HepG2 (cell line): ENCODE measurements around the gene KRTAP10-4. TPM values are rescaled to one million over a fixed set of nuclear protein-coding genes. Genes with fewer than 3 reads are reported as not detected.

Experiments
- BRF2 ChIP-seq: sonication (generic); formaldehyde crosslinking; IDR thresholded peaks from 2 replicates; pipeline ENCODE4 v1.8.1; 2022; ENCODE audit warnings: mild to moderate bottlenecking, missing genetic modification reagents
- FOXK1 ChIP-seq: sonication (generic); formaldehyde crosslinking; IDR thresholded peaks from 2 replicates; pipeline ENCODE4 v1.4.0; 2020; ENCODE audit warnings: low read depth, missing genetic modification reagents, borderline replicate concordance
- FOXM1 ChIP-seq: sonication (generic); formaldehyde crosslinking; IDR thresholded peaks from 2 replicates; pipeline ENCODE4 v1.5.0; 2020; ENCODE audit warnings: missing genetic modification reagents
- GATA4 ChIP-seq: sonication (generic); IDR thresholded peaks from 2 replicates; pipeline ENCODE4 v1.6.1; 2016; ENCODE audit warnings: antibody characterized with exemption, low read depth, borderline replicate concordance
- HMGXB4 ChIP-seq, 2 experiments: sonication (generic) in 1 of 2; formaldehyde crosslinking in 1 of 2; IDR thresholded peaks; 2 replicates each; pipeline versions ENCODE4 v1.4.0 to v1.6.1; 2018 to 2020; ENCODE audit warnings: missing genetic modification reagents in 2 of 2, borderline replicate concordance in 1 of 2, low read depth in 1 of 2, mild to moderate bottlenecking in 1 of 2, missing biosample characterization in 1 of 2
- KLF11 ChIP-seq: IDR thresholded peaks from 2 replicates; pipeline ENCODE4 v1.6.1; 2016; ENCODE audit warnings: missing compliant biosample characterization
- MAFF ChIP-seq: IDR thresholded peaks from 2 replicates; pipeline ENCODE4 v1.6.1; 2011; ENCODE audit warnings: low read depth, low read length, improper control_type of control experiment
- MAX ChIP-seq: IDR thresholded peaks from 2 replicates; pipeline ENCODE4 v1.6.1; 2012; ENCODE audit warnings: inconsistent platforms
- MED1 ChIP-seq: sonication (generic); formaldehyde crosslinking; IDR thresholded peaks from 2 replicates; pipeline ENCODE4 v1.4.0; 2020; ENCODE audit warnings: missing genetic modification reagents
- RBFOX2 ChIP-seq: fragments of 200-400 bp; formaldehyde crosslinking; IDR thresholded peaks from 2 replicates; pipeline ENCODE4 v1.6.1; 2017; ENCODE audit warnings: low read depth, mild to moderate bottlenecking, low read length
- SMAD1 ChIP-seq: sonication (generic); formaldehyde crosslinking; IDR thresholded peaks from 2 replicates; pipeline ENCODE4 v1.4.0; 2020; ENCODE audit warnings: missing genetic modification reagents, low read depth, mild to moderate bottlenecking, borderline replicate concordance
- TBX3 ChIP-seq: fragments of 450-650 bp; IDR thresholded peaks from 2 replicates; pipeline ENCODE4 v1.6.1; 2017; ENCODE audit warnings: antibody characterized with exemption, mild to moderate bottlenecking, inconsistent platforms, borderline replicate concordance
- XBP1 ChIP-seq: sonication (generic); formaldehyde crosslinking; IDR thresholded peaks from 2 replicates; pipeline ENCODE4 v1.5.0; 2020; ENCODE audit warnings: missing genetic modification reagents
- ZFP82 ChIP-seq: sonication (generic); formaldehyde crosslinking; IDR thresholded peaks from 2 replicates; pipeline ENCODE4 v1.5.1; 2020; ENCODE audit warnings: mild to moderate bottlenecking, missing genetic modification reagents, borderline replicate concordance
- ZKSCAN5 ChIP-seq: sonication (generic); formaldehyde crosslinking; IDR thresholded peaks from 2 replicates; pipeline ENCODE4 v1.5.1; 2020; ENCODE audit warnings: mild to moderate bottlenecking, missing genetic modification reagents
- ZMAT3 ChIP-seq: sonication (generic); formaldehyde crosslinking; conservative IDR thresholded peaks from 2 replicates; pipeline ENCODE4 v1.7.0; 2021; ENCODE audit warnings: missing genetic modification reagents
- ZMAT5 ChIP-seq: sonication (generic); formaldehyde crosslinking; IDR thresholded peaks from 2 replicates; pipeline ENCODE4 v1.5.0; 2020; ENCODE audit warnings: mild to moderate bottlenecking, low read depth, missing genetic modification reagents, borderline replicate concordance
- ZNF326 ChIP-seq: sonication (generic); formaldehyde crosslinking; IDR thresholded peaks from 2 replicates; pipeline ENCODE4 v1.4.0; 2020; ENCODE audit warnings: missing genetic modification reagents, borderline replicate concordance
- ZNF430 ChIP-seq: sonication (generic); formaldehyde crosslinking; IDR thresholded peaks from 2 replicates; pipeline ENCODE4 v1.9.0; 2021; ENCODE audit warnings: mild to moderate bottlenecking, missing genetic modification reagents
- ZNF577 ChIP-seq: sonication (generic); formaldehyde crosslinking; IDR thresholded peaks from 2 replicates; pipeline ENCODE4 v1.4.0; 2020; ENCODE audit warnings: mild to moderate bottlenecking, low read depth, missing genetic modification reagents, borderline replicate concordance
- ZNF784 ChIP-seq: sonication (generic); formaldehyde crosslinking; IDR thresholded peaks from 2 replicates; pipeline ENCODE4 v1.5.1; 2020; ENCODE audit warnings: missing genetic modification reagents, mild to moderate bottlenecking, borderline replicate concordance
- ZNF800 ChIP-seq: sonication (generic); formaldehyde crosslinking; IDR thresholded peaks from 2 replicates; pipeline ENCODE4 v1.4.0; 2020; ENCODE audit warnings: missing genetic modification reagents
- ZNF883 ChIP-seq: sonication (generic); formaldehyde crosslinking; IDR thresholded peaks from 2 replicates; pipeline ENCODE4 v1.5.1; 2020; ENCODE audit warnings: mild to moderate bottlenecking, missing genetic modification reagents; ENCODE audit errors: not compliant biosample characterization
- polyA plus RNA-seq, 8 experiments: library from polyadenylated mRNA; depleted of rRNA in 3 of 8; stranded (reverse) in 7 of 8; unstranded in 1 of 8; fragments of >200 nt; fragmentation: Illumina TruSeq in 4 of 8; extraction: Trizol in 4 of 8; gene quantifications; 2 replicates each; pipeline versions ENCODE4 v1.2.1 to v1.2.3, GENCODE V29; 2011 to 2016; ENCODE audit warnings: low read depth in 4 of 8, missing spikeins in 1 of 8, mixed read lengths in 1 of 8; ENCODE audit not compliant: insufficient read depth in 1 of 8
- total RNA-seq, 5 experiments: library from RNA; depleted of rRNA; stranded (reverse); fragments of >200 nt; fragmentation: Illumina TruSeq; extraction: Trizol; gene quantifications; 2 replicates each; pipeline ENCODE4 v1.2.3, GENCODE V29; 2016; ENCODE audit warnings: low read depth in 1 of 5

KRTAP10-4 gene
- total and polyA plus RNA-seq, 2 of the 13 experiments (the other 11 are each of a cell fraction or from before 2014, with no cell fraction given) = not detected

GRCh38 chr21:44593598-44594405 lies 20.3 kb downstream of the KRTAP10-4 start (continued):
- TF ChIP-seq ZNF784 (CRISPR knock-in tag) = peak; percentile 87; the same call in 1 of the 2 replicates
- TF ChIP-seq BRF2 (CRISPR knock-in tag) = peak; percentile 24; the same call in 1 of the 2 replicates
- TF ChIP-seq RBFOX2 = no peak
- peak; percentile 85 for TF ChIP-seq ZNF430
- TF ChIP-seq ZMAT3 (CRISPR knock-in tag) = peak; percentile 69
- TF ChIP-seq XBP1 (CRISPR knock-in tag) = no peak
- TF ChIP-seq HMGXB4 (CRISPR knock-in tag; IDR thresholded peaks at IDR 0.05; ENCODE audit: borderline replicate concordance in 1 of 2, low read depth in 1 of 2) = peak in 1 of 2 experiments; percentile 47; a peak in 2 of 4 replicates
- peak; percentile 55 for TF ChIP-seq ZNF883
- no peak for TF ChIP-seq GATA4
- no peak for TF ChIP-seq ZFP82 (CRISPR knock-in tag)
- no peak for TF ChIP-seq FOXK1 (CRISPR knock-in tag)
- 0 out of 2 replicates have a peak, but pooled peaks have one; percentile 22 for TF ChIP-seq ZKSCAN5 (CRISPR knock-in tag)
- TF ChIP-seq KLF11 (CRISPR knock-in tag) = no peak
- TF ChIP-seq SMAD1 (CRISPR knock-in tag) = no peak
- TF ChIP-seq ZNF577 = no peak
- TF ChIP-seq ZNF326 (CRISPR knock-in tag) = no peak
- no peak for TF ChIP-seq MAFF
- TF ChIP-seq MAX = peak; percentile 92
- TF ChIP-seq ZMAT5 (CRISPR knock-in tag) = no peak
- peak; percentile 96 for TF ChIP-seq MED1 (CRISPR knock-in tag)
- no peak for TF ChIP-seq TBX3
- TF ChIP-seq ZNF800 (CRISPR knock-in tag) = peak; percentile 77; the same call in 1 of the 2 replicates
- no peak for TF ChIP-seq FOXM1 (CRISPR knock-in tag)
